ENCODE measurements around the gene HNMT. TPM values are rescaled to one million over a fixed set of nuclear protein-coding genes. Genes with fewer than 3 reads are reported as not detected.

HNMT gene
- polyA plus RNA-seq, 3 donors = 59.0 to 65.0 (median 59.5) TPM

- DNase-seq = no peak
Measured at GRCh38 chr2:138000009-138000408, 35.7 kb downstream of the HNMT start.

- DNase-seq = no peak
Measured at GRCh38 chr2:138000796-138001195, 36.5 kb downstream of the HNMT start.

GRCh38 chr2:138003411-138003810, 39.1 kb downstream of the HNMT start:
- no peak for DNase-seq

- DNase-seq = no peak
Measured at GRCh38 chr2:138007431-138007830, 43.2 kb downstream of the HNMT start.

- no peak for DNase-seq
Measured at GRCh38 chr2:138009622-138010021, 45.3 kb downstream of the HNMT start.

GRCh38 chr2:138010890-138011289, 46.6 kb downstream of the HNMT start:
- no peak for DNase-seq

- DNase-seq = no peak
Measured at GRCh38 chr2:138012082-138012481, 47.8 kb downstream of the HNMT start.

- no peak for DNase-seq
Measured at GRCh38 chr2:138012968-138013367, 48.7 kb downstream of the HNMT start.

GRCh38 chr2:138013639-138014038, 49.4 kb downstream of the HNMT start:
- no peak for DNase-seq

GRCh38 chr2:138015494-138015893, 51.2 kb downstream of the HNMT start:
- no peak for DNase-seq

- no peak for DNase-seq
Measured at GRCh38 chr2:138016351-138017087, 52.2 kb downstream of the HNMT start.

- DNase-seq = no peak
Measured at GRCh38 chr2:138017824-138018223, 53.6 kb downstream of the HNMT start.

- DNase-seq = no peak
Measured at GRCh38 chr2:138018866-138019688, 54.8 kb downstream of the HNMT start.

- no peak for DNase-seq
Measured at GRCh38 chr2:138020432-138020831, 56.2 kb downstream of the HNMT start.

GRCh38 chr2:138021154-138021553, 56.9 kb downstream of the HNMT start:
- no peak for DNase-seq

GRCh38 chr2:138023298-138023697, 59.0 kb downstream of the HNMT start:
- no peak for DNase-seq

GRCh38 chr2:138023976-138024375, 59.7 kb downstream of the HNMT start:
- DNase-seq = no peak

- DNase-seq = no peak
Measured at GRCh38 chr2:138026111-138027020, 62.1 kb downstream of the HNMT start.

- no peak for DNase-seq
Measured at GRCh38 chr2:138028538-138028937, 64.3 kb downstream of the HNMT start.

- no peak for DNase-seq
Measured at GRCh38 chr2:138029276-138029675, 65.0 kb downstream of the HNMT start.

GRCh38 chr2:138030459-138030858, 66.2 kb downstream of the HNMT start:
- no peak for DNase-seq

- no peak for DNase-seq
Measured at GRCh38 chr2:138032334-138032733, 68.1 kb downstream of the HNMT start.

Measured in renal pelvis (tissue), 4 donors.